Mucosa of stomach (tissue), 1 donor: ENCODE data around the gene ABHD5.

Experiments used
- H3K27me3 ChIP-seq: one replicate; pipeline ENCODE4 v1.7.0; 2013; ENCODE audit warnings: mild to moderate bottlenecking, low read length; ENCODE audit not compliant: control insufficient read depth, insufficient read depth
- H3K36me3 ChIP-seq: one replicate; pipeline ENCODE4 v1.7.0; 2013; ENCODE audit warnings: low read length; ENCODE audit not compliant: control insufficient read depth, insufficient read depth
- H3K4me1 ChIP-seq: one replicate; pipeline ENCODE4 v1.7.0; 2013; ENCODE audit warnings: mild to moderate bottlenecking, low read length; ENCODE audit not compliant: control insufficient read depth, insufficient read depth
- H3K4me3 ChIP-seq: one replicate; pipeline ENCODE4 v1.7.0; 2013; ENCODE audit warnings: low read length
- H3K9ac ChIP-seq: one replicate; pipeline ENCODE4 v1.7.0; 2013; ENCODE audit warnings: mild to moderate bottlenecking, low read length, moderate library complexity
- H3K9me3 ChIP-seq: one replicate; pipeline ENCODE4 v1.7.0; 2013; ENCODE audit warnings: mild to moderate bottlenecking, low read length, moderate library complexity; ENCODE audit not compliant: control insufficient read depth
- donor health status: Pancreatic carcinoma.

ABHD5 gene

DNA sequence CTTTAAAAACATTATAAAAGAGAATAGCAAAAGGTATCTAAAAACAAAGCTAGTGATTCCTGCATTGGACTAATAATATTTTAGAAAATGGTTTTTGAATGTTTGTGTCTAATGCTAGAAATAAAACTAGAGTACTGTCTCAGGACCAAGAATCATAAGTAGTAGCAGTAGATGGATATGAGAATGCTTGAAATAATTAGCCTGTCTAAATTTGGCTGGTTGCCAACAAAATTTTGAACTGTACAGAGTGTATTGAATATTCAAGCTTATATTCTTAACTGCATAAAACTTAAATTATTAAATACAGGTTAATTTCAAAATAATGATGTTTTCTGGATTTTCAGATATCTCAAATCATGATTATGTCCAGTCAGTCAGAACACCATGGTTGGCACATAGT is 14.0 kb downstream of the ABHD5 start:
- Histone ChIP-seq H3K27me3 (no peaks in the 10 kb centered on the region), H3K4me3 (no peak overlapping the region), H3K36me3 (peaks cover 5% of the 10 kb centered on the region), H3K9ac (no peak overlapping the region), H3K4me1 (peaks cover 11% of the 10 kb centered on the region), H3K9me3 (no peaks in the 10 kb centered on the region)

DNA sequence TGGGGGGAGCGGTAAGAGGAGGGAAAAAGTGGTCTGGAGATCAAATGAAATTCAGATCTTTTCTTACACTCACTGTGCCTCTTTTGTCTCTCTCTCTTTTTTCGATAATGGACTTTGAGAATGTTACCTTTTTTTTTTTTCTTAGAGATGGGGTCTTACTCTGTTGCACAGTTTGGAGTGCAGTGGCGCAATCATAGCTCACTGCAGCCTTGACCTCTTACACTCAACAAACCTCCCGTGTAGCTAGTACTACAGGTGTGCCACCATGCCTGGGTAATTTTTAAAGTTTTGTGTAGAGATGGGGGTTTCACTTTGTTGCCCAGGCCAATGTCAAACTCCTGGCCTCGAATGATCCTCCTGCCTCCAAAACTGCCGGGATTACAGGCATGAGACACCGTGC is 15.6 kb downstream of the ABHD5 start:
- Histone ChIP-seq H3K4me1 (peaks cover 11% of the 10 kb centered on the region), H3K9me3 (no peaks in the 10 kb centered on the region), H3K4me3 (no peak overlapping the region), H3K27me3 (no peaks in the 10 kb centered on the region), H3K36me3 (no peaks in the 10 kb centered on the region), H3K9ac (no peak overlapping the region)

- H3K36me3 ChIP-seq = no peaks in the 10 kb centered on the region
- peaks cover 11% of the 10 kb centered on the region for H3K4me1 ChIP-seq
- H3K9me3 ChIP-seq = no peaks in the 10 kb centered on the region
- no peaks in the 10 kb centered on the region for H3K27me3 ChIP-seq
- no peak overlapping the region for H3K9ac ChIP-seq
- no peak overlapping the region for H3K4me3 ChIP-seq
These were observed 16.5 kb downstream of the ABHD5 start for GRCh38 chr3:43707266-43707665.

- no peak overlapping the region for H3K9ac ChIP-seq
- no peaks in the 10 kb centered on the region for H3K27me3 ChIP-seq
- peaks cover 11% of the 10 kb centered on the region for H3K4me1 ChIP-seq
- no peaks in the 10 kb centered on the region for H3K9me3 ChIP-seq
- no peak overlapping the region for H3K4me3 ChIP-seq
- no peaks in the 10 kb centered on the region for H3K36me3 ChIP-seq
These were observed 17.3 kb downstream of the ABHD5 start for GRCh38 chr3:43707998-43708397.

DNA sequence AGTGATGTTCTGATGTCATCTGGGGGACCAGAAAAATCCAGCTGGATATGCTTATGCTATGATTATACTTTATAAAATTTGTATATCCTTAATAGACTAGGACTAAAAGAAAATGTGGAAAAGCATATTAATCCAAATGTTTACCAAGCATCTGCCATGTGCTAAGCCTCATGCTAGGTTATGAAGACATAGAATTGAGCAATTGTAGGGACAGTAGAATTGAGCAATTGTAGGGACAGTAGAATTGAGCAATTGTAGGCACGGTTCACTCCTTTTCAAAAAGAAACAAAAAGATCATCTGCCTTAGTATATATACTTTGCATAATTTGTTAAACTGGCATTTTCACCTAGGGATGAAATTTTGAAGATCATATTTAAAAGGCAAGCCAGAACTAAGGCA is 18.3 kb downstream of the ABHD5 start:
- Histone ChIP-seq H3K4me3 (no peak overlapping the region), H3K36me3 (no peaks in the 10 kb centered on the region)

DNA sequence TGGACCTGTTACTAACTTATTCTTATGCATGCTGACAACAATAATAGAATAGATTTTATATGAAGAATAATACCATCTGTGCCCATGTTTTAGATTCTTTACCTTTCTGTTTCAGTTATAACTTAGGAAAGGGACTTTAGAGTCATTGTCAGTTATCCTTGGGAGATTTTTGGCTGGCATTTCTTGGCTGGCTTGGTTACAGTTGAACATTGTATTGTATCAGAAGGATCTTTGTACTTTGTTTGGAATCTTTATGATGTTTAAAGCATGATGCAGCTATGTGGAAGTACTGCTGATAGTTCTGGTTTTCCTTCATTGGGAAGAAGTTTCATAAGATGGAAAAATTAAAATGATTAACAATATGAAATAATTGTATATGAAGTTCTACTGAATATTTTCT is 19.9 kb downstream of the ABHD5 start:
- no peaks in the 10 kb centered on the region for H3K9me3 ChIP-seq
- H3K36me3 ChIP-seq = no peaks in the 10 kb centered on the region
- H3K9ac ChIP-seq = no peak overlapping the region
- H3K4me3 ChIP-seq = no peak overlapping the region
- peaks cover 11% of the 10 kb centered on the region for H3K4me1 ChIP-seq
- H3K27me3 ChIP-seq = no peaks in the 10 kb centered on the region

More for the DNA sequence above, 18.3 kb downstream of the ABHD5 start:
- Histone ChIP-seq H3K9ac (no peak overlapping the region), H3K9me3 (no peaks in the 10 kb centered on the region), H3K27me3 (no peaks in the 10 kb centered on the region), H3K4me1 (peaks cover 11% of the 10 kb centered on the region)

DNA sequence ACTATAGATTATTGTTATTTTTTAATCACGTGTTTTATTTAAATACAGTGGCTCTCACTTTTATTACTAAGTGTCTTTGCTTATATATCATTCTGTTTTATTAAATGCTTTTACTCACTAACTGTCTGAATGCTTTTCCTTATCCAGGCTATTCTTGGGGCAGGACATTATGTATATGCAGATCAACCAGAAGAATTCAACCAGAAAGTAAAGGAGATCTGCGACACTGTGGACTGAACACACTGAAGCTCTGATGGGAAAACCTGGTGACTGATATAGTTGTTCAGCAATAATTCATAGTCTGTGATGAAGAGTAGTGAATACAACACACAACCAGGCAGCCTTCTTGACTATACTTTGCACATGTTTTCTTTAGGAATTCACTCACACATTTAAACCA is 27.6 kb downstream of the ABHD5 start:
- Histone ChIP-seq H3K9ac (no peak overlapping the region), H3K9me3 (no peaks in the 10 kb centered on the region), H3K27me3 (no peaks in the 10 kb centered on the region), H3K36me3 (no peaks in the 10 kb centered on the region), H3K4me3 (no peak overlapping the region), H3K4me1 (peaks cover 7% of the 10 kb centered on the region)

DNA sequence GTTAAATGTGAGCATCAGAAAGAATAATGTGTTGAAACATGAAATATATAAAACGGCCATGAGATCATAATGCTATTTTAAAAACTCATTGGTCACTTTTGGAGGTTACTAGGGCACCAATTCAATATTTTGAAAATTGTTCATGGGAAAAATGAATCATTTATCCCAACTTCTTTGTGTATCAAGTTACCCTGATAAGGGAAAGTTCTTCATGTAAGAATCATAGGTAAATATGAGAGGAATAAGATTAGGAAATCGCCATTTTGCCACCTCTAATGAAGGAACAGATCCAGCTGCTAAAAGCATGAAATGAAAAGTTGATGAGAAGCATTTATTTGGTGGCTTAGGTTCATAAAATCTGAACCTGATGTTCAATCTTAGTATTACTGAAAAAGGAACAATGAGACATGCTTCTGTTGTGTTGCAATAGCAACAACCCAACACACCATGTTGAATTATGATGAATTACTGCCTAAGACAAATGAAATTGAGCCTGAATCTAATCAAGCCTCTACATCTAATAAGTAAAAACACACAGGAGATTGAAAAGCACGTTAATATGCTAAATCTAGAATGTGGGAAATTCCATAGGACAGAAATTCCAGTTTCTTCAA is 32.5 kb downstream of the ABHD5 start:
- Histone ChIP-seq H3K36me3 (no peaks in the 10 kb centered on the region), H3K9me3 (no peaks in the 10 kb centered on the region)

DNA sequence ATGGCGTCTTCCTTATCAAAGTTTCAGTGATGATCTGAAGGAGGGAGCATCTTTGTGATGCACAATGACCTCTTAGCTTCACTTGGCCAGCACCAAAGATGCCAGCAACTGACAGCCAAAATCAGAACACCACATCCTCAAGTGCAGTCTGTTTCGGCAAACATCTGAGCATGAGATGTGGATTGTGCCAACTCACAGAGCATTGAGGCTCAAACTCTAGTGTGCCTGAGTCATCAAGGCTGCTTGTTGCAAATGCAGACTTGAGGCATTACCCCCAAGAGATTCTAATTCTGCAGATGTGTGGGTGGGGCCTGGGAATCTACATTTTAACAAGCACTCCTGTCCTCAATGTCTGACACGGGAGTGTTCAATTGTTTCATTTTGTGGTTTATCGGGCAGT is 35.8 kb downstream of the ABHD5 start:
- Histone ChIP-seq H3K4me3 (no peak overlapping the region), H3K4me1 (peaks cover 20% of the 10 kb centered on the region), H3K9me3 (no peaks in the 10 kb centered on the region), H3K36me3 (no peaks in the 10 kb centered on the region), H3K27me3 (no peaks in the 10 kb centered on the region), H3K9ac (no peak overlapping the region)

More for the DNA sequence above, 32.5 kb downstream of the ABHD5 start:
- no peak overlapping the region for H3K9ac ChIP-seq
- H3K27me3 ChIP-seq = no peaks in the 10 kb centered on the region
- peaks cover 7% of the 10 kb centered on the region for H3K4me1 ChIP-seq
- no peak overlapping the region for H3K4me3 ChIP-seq

DNA sequence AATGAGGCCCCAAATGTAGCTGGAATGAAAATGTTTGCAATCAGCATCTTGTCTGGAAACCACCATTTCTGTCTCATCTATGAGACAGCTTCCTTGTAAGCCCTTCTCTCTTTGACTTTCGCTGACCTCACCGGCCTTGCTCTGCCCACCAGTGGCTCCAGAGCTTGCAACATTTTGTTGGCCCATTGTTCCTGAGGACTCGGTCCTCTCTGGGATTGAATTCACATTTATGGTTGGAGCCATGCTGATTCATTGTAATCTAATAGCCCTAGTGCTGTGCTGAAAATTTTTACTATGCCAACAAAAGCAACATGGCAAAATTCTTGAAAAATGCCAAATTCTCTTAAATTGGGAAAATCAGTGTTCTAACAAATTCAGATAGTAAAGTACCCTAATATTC is 37.2 kb downstream of the ABHD5 start:
- Histone ChIP-seq H3K4me3 (no peak overlapping the region), H3K27me3 (no peaks in the 10 kb centered on the region)

DNA sequence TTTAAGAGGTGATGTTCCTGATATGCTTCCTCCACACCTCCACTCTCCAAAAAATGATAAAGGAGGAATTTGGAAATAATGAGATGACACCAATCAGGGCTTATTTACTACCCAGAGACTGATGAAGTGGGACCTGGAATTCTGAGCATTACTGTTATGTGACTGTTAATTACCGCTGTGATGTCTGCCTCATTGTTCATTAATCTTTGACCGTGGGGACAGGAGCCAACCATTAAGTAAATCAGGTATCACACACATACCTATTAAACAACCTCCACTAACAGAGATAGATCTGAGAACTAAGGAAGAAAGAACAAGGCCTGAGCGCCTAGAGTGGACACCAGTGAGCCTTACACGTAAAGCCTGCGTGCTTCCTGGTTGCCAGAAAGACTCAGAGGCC is 37.7 kb downstream of the ABHD5 start:
- H3K9me3 ChIP-seq = no peaks in the 10 kb centered on the region
- H3K36me3 ChIP-seq = no peaks in the 10 kb centered on the region
- H3K4me3 ChIP-seq = no peak overlapping the region
- H3K9ac ChIP-seq = no peak overlapping the region
- peaks cover 13% of the 10 kb centered on the region for H3K4me1 ChIP-seq
- H3K27me3 ChIP-seq = no peaks in the 10 kb centered on the region

More for the DNA sequence above, 37.2 kb downstream of the ABHD5 start:
- Histone ChIP-seq H3K9ac (no peak overlapping the region), H3K4me1 (peaks cover 16% of the 10 kb centered on the region), H3K9me3 (no peaks in the 10 kb centered on the region), H3K36me3 (no peaks in the 10 kb centered on the region)

DNA sequence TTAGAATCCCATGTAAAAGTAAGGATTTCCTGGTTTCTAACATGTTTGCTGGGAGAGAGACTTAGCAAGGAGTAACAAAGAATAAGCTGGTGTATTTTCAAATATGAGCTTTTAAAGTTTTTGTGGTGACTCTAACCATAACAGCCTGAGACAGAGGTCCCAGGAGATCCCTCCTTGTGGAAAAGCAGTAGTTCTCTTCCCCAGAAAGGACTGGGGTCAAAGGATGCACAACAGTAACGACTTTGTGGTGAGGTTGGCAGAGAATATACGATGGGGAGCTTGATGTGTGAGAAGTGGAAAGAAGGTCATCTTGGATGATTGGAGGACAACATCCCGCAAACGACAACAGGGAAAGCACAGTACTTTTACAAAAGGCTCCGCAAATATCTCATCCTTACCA is 38.2 kb downstream of the ABHD5 start:
- Histone ChIP-seq H3K36me3 (no peaks in the 10 kb centered on the region), H3K9ac (no peak overlapping the region), H3K4me1 (peaks cover 13% of the 10 kb centered on the region), H3K4me3 (no peak overlapping the region), H3K9me3 (no peaks in the 10 kb centered on the region), H3K27me3 (no peaks in the 10 kb centered on the region)
